Astrocyte of the spinal cord (primary cell): ENCODE data around the gene EYA3.
A peak's percentile ranks its signal among the peaks of the same experiment; 100 is the strongest.

Experiments
- DNase-seq: peaks from one replicate; pipeline ENCODE4 v3.0.0; 2011; ENCODE audit warnings: low read depth, low spot score
- H3K4me3 ChIP-seq: 2 replicates; pipeline ENCODE4 v1.5.1; 2011; ENCODE audit warnings: low read depth, mild to moderate bottlenecking, low read length, moderate library complexity
- in situ Hi-C: cut with HindIII; loops from 2 replicates; pipeline ENCODE4 v1.10.0; 2017; ENCODE audit warnings: low sequenced_read_pairs
- TF ChIP-seq, protein P1 (sequence below): IDR thresholded peaks from 2 replicates; pipeline ENCODE4 v1.5.1; 2012; ENCODE audit warnings: low read depth, mild to moderate bottlenecking, low read length, inconsistent platforms

Gene EYA3, protein sequence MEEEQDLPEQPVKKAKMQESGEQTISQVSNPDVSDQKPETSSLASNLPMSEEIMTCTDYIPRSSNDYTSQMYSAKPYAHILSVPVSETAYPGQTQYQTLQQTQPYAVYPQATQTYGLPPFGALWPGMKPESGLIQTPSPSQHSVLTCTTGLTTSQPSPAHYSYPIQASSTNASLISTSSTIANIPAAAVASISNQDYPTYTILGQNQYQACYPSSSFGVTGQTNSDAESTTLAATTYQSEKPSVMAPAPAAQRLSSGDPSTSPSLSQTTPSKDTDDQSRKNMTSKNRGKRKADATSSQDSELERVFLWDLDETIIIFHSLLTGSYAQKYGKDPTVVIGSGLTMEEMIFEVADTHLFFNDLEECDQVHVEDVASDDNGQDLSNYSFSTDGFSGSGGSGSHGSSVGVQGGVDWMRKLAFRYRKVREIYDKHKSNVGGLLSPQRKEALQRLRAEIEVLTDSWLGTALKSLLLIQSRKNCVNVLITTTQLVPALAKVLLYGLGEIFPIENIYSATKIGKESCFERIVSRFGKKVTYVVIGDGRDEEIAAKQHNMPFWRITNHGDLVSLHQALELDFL

DNA sequence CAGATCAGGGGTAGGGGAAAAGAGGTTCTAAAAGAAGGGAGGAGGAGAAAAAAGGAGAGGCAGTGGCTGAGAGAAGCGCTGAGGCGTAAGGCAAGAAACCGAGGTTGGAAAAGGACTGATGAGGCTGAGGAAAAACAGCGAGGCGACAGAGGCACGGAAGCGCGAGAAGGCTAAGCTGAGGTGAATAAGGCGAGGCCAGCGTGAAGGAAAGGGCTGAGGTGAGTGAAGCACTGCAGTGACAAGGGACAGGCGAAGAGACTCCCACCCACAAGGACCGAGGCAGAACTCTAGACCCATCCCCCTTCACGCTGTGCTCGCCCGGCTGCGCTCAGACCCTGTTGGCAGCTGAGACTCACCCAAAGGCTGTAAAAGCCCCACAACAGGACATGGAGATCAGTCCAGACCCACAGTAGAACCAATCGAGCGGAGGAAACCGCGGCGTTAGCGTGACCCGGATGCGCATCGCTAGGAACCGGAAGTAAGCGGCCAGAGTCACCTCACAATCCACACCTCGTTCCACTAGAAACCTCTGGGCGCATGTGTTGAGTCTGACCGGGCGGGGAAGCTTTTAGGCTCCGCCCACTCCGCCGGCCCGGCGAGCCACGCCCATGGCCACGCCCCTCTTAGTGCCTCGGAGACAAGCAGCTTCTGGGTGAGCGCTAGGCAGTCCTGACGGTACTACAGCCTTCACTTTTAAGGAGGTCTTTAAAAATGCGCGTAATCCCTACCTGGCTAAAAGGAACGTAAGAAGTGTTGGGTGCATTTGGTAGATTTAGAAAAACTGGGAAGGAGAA is at the start of gene EYA3:
Gene EYA3, minus strand, starts transcription at position 443 of the 794 bp plus-strand sequence. CDS start 30,584 bp downstream, outside the sequence.
- in situ Hi-C loops: no loop called here
- DNase-seq: peak; percentile 99
- H3K4me3 ChIP-seq: peak within 1 kb of the TSS; percentile 95
- TF ChIP-seq, protein P1, sequence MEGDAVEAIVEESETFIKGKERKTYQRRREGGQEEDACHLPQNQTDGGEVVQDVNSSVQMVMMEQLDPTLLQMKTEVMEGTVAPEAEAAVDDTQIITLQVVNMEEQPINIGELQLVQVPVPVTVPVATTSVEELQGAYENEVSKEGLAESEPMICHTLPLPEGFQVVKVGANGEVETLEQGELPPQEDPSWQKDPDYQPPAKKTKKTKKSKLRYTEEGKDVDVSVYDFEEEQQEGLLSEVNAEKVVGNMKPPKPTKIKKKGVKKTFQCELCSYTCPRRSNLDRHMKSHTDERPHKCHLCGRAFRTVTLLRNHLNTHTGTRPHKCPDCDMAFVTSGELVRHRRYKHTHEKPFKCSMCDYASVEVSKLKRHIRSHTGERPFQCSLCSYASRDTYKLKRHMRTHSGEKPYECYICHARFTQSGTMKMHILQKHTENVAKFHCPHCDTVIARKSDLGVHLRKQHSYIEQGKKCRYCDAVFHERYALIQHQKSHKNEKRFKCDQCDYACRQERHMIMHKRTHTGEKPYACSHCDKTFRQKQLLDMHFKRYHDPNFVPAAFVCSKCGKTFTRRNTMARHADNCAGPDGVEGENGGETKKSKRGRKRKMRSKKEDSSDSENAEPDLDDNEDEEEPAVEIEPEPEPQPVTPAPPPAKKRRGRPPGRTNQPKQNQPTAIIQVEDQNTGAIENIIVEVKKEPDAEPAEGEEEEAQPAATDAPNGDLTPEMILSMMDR: no peak

DNA sequence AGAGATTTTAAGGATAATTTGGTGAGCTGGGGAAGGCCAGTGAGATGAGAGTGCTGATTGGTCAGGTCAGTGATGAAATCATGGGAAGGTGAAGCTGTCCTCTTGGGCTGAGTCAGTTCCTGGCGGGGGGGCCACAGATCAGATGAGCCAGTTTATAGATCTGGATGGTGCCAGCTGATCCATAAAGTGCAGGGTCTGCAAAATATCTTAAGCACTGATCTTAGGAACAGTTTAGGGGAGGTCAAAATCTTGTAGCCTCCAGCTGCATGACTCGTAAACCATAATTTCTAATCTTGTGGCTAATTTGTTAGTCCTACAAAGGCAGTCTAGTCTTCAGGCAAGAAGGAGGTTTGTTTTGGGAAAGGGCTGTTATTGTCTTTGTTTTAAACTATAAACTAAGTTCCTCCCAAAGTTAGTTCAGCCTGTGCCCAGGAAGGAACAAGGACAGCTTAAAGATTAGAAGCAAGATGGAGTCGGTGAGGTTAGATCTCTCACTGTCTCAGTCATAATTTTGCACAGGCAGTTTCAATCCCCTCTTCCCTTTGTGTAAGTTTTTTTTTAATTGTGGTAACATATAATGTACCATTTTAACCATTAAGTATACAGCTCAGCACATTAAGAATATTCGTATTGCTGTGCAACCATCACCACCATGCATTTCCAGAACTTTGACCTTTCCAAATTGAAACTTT is 48.7 kb upstream of the EYA3 start:
- no peak for DNase-seq
- H3K4me3 ChIP-seq: no peak overlapping the region
- TF ChIP-seq, protein P1: no peak
- in situ Hi-C loops: no loop called here

DNA sequence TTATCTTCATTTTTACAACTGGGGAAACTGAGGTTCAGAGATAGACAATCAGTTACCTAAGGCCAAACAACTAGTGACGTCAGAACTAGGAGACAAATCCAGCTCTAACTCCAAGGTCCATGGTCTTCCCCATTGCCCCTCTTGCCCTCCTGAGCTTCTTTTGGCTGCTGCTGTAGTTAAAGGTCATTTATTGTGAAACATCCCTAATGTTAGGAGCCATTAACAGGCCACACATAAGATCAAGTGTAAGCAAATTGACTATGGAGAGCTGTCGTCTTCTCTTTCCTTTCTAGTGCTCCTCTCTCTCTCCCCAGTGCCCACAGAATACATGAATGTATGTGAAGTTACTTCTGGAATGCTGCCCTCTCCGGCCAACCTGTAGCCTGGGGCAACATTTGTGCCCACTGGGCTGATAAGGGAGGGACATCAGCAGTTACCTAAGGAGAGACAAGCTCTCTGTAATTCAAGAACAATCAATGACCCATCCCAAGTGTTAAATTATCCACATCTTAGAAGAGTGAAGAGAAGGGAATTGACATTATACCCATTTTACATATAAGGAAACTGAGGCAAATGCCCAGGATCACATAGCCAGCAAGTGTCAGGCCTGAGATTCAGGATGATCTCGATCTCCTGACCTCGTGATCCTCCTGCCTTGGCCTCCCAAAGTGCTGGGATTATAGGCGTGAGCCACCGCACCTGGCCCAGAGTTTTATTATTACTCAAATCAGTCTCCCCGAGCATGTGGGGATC is 47.9 kb upstream of the EYA3 start:
- no peak overlapping the region for H3K4me3 ChIP-seq
- in situ Hi-C loops: no loop called here
- TF ChIP-seq, protein P1: no peak
- no peak for DNase-seq

DNA sequence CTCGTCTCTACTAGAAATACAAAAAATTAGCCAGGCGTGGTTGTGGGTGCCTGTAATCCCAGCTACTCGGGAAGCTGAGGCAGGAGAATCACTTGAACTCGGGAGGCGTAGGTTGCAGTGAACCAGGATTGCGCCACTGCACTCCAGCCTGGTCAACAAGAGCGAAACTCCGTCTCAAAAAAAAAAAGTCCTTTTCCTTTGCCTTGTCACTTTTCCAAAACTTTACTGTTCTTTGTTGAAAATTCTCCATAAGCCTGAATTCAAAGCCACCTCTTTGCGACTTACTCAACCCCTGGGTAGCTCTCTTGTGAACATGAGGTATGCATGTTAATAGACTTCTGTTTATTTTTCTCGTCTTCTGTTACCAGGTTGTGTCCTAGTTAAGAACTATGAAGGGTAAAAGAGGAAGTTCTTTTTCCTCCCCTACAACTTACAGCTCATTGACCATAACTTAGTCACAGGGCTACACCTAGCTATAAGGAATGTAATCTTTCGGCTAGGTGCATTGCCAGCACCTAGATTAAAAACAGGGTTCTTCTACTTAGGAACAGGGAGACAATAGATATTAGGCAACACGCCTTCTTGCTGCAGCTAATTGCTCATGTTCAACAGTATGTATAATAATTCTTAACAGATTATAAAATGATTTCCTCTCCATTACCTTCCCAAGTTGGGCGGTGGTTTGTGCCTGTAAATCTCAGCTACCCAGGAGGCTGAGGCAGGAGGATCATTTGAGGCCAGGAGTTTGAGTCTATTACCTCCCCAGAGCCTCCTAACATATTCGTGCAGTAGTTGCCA is 47.2 kb upstream of the EYA3 start:
- TF ChIP-seq, protein P1: no peak
- in situ Hi-C loops: no loop called here
- no peak for DNase-seq
- H3K4me3 ChIP-seq: no peak overlapping the region

DNA sequence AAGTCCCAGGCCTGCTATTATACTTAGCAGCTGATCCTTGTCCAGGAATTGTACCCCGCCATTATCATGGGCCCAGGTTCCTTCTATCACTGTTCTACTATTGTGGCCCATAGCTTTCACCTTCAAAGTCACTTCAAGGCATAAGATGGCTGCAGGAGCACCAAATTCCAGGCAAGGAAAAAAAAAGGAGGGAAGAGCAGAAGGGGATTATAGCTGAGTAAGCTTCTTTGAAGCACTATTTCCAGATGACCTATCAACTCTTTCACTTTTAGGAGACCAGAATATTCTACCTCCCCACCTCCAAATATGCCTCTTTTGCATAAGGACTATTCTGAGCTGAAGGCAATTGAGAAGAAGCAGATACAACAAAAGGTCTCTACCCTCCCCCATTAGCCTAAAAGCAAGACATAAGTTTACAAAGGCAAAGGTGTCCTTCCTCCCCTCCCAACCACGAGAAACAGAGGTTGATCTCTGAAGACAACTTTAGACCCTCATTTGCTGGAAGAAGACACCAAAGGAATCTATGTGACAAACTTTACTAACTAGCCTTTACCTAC is 46.3 kb upstream of the EYA3 start:
- TF ChIP-seq, protein P1: no peak
- H3K4me3 ChIP-seq: no peak overlapping the region
- in situ Hi-C loops: no loop called here
- DNase-seq: no peak
